DND-41 (cell line): ENCODE results near the gene THSD7A.

Experiments used
- CTCF ChIP-seq: IDR thresholded peaks from 2 replicates; pipeline ENCODE4 v1.5.1; 2012; ENCODE audit warnings: borderline replicate concordance, low read length, moderate library complexity, mild to moderate bottlenecking; ENCODE audit not compliant: poor library complexity, severe bottlenecking; ENCODE audit errors: extremely low read depth
- EZH2 ChIP-seq: IDR thresholded peaks from 3 replicates; pipeline ENCODE4 v1.6.1; 2012; ENCODE audit warnings: borderline replicate concordance, low read depth, mild to moderate bottlenecking, moderate library complexity, low read length, inconsistent platforms; ENCODE audit not compliant: severe bottlenecking

- TF ChIP-seq CTCF = no peak
- no peak for TF ChIP-seq EZH2
These were observed 89.0 kb downstream of the THSD7A start for GRCh38 chr7:11743016-11743415.
